GM19468 (cell line): Measurements from ENCODE around the gene HACD2.

ENCODE experiments used
- ATAC-seq: cut with Tn5 transposase; IDR thresholded peaks from one replicate; pipeline ENCODE4 v1.9.1; 2021; ENCODE audit warnings: mild to moderate bottlenecking, moderate library complexity, moderate number of reproducible peaks; ENCODE audit not compliant: unreplicated experiment; ENCODE audit errors: extremely low read depth

HACD2 gene

DNA sequence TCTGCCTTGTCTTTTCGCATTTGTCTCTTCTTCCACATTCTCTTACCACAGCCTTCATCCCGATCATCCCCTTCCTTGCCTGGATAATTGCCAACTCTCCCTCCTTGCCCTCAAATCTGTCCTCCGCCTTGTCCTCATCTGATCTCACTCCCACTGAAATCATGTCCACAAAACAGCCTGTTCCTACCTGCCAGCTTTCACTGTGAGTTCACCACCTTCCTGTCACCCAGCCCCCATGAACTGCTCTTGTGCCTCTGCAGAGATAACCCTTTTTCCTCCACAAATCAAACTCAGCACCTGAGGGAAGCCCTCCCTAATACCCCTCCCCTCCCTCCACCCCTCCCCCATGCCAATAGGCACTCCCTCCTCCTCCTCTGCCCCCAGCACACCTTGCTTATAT, 131.2 kb downstream of the HACD2 start:
- no peak for ATAC-seq

DNA sequence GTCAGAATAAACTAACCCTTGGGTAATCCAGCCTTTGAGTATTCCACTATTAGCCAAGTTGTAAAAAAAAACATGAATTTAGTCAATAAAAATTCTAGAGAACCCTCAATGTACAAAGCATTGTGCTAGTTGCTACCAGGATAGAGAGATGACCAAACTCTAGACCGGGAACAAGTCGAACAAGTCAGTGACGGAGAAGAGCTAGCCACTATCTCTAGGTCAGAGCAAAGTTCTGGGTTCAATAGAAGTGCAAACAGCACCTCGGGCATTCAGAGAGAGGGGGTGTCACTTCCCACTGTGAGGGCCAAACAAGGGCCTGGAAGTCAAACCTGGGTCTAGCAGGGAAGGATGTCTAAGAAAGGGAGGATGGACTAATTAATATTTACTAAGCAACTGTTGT, 133.7 kb downstream of the HACD2 start:
- no peak for ATAC-seq

DNA sequence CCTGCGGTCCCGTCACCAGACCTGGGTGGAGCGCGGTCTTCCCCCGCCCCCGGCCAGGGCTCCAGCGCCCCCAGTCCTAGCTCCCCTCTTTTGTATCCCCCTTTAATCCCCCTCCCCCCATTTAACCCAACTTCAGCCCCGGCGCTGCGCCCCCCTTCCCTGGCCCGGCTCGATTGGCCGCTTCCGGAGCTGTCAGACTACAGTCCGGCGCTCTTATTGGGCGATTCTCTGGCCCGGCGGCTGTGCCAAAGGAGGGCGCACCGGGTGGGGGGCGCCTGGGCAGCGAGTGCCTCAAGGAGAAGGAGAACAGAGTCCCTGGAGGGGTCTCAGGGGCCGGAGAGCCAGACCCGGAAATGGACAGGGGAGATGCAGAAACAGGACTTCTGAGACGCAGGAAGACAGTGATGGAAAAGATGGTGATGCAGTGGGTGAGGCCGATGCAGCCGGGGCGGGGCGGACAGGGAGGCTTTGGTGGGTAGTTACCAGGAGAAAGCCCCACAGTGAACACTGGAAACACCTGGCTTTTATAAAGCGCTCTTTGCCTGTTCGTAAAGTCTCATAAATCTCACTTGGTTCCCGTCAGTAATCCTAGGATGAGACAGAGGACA, 134.8 kb downstream of the HACD2 start:
- ATAC-seq = no peak

DNA sequence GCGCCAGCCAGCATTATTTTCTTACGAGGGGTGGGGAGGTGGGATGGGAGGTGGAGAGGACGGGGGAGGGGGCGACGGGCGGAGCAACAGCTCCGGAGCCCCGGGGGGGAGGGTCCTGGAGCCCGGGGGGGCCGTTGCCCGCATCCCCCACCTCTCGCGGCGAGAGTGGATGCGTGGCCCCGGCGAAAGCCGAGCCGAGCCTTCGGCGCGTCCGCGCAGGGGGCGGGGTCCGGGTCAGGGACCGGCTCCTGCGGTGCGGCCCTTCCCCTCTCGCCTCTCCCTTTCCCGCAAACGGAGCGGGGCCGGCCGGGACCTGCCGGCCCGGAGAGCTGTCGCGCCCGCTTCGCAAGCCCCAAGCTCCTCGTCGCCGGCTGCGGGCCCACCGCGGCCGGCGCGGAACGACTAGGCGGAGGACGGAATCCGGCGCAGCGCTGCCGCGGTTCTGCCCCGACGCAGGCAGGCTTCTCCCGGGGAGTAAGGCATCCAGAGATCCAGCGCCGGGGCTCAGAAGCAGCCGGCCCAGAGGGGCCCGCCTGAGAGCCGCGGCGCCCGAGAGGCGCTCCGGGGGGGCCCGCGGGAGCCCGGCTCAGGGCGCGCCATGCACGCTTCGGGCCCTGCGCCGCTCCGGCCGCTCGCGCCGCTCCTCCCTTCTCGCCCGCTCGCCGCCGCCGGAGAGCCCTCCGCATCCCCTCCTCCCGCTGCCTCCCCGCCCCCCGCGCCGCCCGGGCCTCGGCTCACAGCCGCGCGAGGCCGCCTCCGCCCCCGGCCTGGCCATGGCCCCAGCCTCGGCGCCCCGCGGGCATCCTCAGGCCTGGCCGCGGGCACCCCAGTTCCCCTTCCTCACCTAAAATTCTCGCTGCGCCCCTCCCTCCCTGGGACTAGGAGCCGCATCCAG, 135.5 kb downstream of the HACD2 start:
- no peak for ATAC-seq

DNA sequence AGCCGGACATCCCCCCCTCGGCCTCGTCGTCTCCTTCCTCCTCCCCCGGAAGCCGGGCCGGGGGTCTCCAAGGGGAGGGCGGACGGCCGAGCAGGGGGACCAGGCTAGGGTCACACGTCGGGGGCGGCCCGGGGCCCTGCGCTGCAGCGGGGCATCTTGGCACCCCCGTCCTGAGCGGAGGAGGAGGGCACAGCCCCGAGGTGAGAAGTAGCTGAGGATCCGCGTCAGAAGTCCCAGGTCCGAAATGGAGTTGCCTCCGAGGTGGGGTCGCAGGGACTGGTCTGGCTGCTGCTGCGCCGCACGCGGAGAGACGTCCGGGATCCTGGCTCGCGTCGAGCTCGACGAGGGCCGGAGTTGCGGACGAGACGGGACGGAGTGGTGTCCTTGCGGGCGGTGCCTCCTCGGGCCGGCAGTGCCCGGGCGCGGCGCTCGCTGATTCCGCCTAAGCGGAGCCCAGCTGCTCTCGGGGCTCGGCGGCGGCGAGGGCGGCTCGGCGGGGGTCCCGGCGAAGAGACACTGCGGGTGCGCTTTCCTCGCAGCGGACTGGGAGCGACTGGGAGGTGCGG, 136.2 kb downstream of the HACD2 start, which contains the start of gene ADCY5:
ADCY5 (minus strand) TSS at position 555 of the 566 bp plus-strand sequence; CDS start at position 10, 545 bp downstream.
- no peak for ATAC-seq

DNA sequence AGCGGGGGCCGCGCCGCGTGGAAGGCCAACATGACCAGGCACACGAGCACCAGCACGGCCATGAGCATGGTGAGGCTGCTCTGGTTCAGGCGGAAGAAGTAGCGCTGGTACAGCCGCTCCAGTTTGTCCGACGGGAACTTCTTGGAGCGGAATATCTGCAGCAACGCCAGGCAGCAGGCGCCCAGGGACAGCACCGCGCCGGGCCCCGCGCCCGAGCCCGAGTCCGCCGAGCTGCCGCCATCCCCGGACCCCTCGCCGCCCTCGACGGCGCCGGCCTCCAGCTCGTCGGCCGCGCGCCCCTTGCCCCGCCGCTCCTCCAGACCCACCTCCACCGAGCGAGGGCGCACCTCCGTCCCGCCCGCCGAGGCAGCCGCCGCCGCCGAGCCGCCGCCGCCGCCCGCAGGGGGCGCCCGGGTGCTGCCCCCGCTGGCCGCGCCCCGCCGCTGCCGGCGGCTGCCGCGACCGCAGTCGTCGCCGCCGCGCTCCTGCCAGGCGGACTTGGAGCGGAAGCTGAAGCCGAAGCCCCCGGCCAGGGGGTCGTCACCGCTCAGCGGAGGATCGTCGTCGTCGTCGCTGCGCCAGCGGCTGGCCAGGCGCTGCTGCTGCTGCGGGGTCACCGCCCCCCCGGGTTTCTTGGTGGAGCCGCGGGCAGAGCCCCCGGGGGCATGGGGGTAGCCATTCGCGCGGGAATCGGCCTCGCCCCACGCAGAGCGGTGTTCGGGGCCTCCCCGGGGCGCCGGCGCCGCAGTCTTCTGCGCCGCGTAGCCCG, 136.9 kb downstream of the HACD2 start:
- no peak for ATAC-seq

DNA sequence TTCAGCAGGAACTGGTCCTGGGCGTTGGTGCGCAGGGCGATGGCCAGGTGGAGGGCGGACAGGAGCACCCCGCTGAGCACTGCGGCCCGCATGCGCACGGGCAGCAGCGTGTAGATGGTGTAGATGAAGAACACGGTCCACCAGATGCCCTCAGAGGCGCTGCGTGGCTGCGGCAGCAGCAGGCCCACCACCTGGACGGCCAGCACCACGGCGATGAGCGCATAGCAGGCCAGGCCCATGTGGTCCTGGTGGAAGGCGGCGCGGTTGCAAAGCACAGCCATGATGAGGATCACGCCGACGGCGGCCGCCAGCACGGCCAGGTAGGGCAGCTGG, 137.5 kb downstream of the HACD2 start:
- no peak for ATAC-seq

DNA sequence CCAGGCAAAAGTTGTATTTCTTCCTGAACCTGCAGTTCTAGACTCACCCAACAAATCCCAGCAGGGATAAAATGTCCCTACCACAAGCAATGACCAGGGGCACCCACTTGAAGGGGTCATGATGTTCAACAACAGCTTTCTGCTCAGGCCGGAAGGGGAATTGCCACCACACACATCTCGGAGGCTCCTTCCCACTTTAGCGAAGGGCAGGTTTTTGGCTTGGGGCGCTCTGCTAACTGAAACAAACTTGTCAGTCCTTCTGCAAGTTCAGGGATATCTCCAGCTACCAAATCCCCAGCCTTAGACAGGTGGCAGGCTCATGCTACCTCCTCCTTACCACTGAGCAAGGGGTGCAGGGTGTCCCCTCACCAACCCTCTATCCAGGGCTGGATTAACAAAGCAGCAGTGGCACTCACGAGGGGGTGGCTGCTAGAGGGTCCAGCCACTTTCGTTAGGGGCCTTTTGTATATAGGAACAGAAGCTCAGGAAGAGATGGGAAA, 138.2 kb downstream of the HACD2 start:
- ATAC-seq = no peak

DNA sequence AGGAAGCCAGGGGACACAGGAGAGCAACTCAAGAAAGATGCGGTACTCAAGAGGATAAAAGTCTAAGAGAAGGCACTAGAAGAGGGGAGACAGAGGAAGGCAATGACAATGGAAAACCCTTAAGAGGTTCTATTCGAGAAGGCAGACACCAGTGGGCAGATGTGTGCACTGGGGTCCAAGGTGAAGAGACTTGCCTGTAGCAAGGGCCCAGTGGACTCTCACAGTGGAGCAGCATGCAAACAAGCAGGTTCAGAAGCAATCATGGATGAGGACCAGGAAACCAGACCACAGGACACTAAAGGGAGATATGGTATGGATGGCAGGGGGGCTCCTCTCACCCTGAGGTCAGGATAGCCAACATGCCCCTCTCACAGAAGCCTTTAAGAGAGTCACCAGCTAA, 138.6 kb downstream of the HACD2 start:
- ATAC-seq = no peak

DNA sequence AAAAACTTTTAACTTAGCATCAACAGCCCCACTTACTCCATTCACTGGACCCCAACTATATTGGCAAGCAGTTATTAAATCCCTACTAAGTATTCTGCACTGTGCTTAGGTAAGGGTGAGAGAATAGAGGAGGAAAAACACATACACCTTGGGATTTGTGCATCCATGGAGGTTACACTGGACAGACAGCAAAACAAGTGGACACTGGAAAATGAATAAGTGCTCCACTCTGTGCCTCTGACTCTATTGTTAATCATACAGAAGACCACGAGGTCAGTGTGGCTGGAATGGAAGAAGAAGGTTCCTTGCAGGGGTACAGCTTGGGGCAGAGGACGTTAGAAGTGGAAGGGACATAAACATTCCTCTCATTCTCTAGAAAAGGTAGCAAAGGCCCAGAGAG, 139.2 kb downstream of the HACD2 start:
- ATAC-seq = no peak

DNA sequence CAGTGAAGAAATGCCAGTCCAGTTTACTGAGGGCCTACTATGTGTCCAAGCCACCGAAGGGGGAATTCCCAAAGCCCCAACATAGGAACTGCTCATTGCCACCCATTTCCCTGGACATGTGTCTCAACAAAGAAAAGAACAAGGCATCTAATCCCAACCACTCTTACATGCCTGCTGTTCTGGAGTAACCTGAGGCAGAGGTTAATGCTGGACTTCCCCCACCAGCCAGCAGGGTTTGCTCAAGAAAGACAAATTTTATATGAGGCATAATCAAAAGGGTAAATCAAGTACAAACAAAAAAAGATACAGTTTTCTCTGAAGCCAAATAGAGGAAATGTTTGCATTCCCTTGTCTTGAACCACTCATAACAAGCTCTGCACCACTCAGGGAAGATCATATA, 140.1 kb downstream of the HACD2 start:
- no peak for ATAC-seq

DNA sequence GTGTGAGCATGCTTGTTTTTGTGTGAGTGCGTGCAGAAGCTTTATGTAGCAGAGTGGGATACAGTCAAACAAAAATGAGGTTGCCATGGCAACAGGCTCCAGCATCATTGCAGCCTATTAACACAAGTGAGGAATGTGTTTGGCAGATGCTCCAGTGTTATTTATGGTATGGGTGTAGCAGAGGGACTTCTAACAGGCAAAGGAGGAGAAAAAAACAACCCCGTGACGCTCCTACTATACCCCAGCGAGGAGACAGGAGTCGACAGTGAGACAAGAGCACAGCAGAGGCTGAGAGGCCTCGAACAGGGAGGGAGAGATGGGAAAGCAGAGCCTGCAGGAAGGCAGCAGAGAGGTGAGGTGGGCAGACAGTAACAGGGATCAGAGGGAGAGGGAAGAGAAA, 140.8 kb downstream of the HACD2 start:
- ATAC-seq = no peak

DNA sequence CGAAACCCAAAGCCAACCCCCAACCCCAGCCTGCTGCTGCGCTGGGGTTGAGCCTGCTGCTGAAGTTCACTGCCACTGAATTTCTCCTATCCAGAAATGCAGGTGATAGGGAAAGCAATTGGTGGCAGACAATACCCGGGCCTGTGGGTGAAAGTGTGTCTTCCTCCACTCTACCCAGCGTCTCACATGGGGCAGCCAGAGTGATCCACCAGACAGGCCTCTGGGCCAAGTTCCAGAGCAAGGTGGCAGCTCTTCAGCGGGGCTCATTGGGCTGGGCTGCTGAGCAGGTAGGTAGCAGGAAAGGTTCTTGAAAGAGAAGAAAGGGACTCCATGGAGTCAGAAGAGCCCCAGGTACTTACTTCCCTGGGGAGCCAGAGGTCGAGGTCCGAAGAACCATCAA, 141.9 kb downstream of the HACD2 start:
- no peak for ATAC-seq

DNA sequence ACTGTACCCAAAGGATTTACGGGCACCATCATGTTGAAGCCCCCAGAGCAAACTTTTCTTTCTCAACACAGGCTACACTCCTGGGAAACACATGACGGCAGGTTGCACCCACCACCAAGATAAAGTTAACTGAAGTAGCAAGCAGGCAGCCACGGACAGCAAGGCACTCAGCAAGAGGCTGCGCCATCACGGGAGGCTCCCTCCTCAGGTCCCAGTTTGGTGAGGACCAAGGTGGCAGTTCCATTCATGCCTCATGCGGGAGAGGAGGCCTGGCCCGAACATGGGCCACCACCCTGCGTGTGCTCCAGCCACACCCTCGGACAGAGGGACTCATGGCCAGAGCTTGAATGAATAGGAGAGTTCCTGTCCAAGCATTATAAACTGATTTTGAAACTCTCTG, 142.7 kb downstream of the HACD2 start:
- ATAC-seq = no peak
